Hindlimb muscle (tissue), 1 donor: ENCODE measurements around the gene TEKT5. TPM values are rescaled to one million over a fixed set of nuclear protein-coding genes. Genes with fewer than 3 reads are reported as not detected.

ENCODE experiments used
- DNase-seq: peaks from one replicate; pipeline ENCODE4 v3.0.0-alpha.2; 2013
- polyA plus RNA-seq: library from polyadenylated mRNA; unstranded; fragments of 120-200 nt; gene quantifications from one replicate; pipeline ENCODE4 v1.2.1, GENCODE V29; 2013; ENCODE audit not compliant: insufficient read length

TEKT5 gene
- polyA plus RNA-seq, 1 donor = not detected

DNA sequence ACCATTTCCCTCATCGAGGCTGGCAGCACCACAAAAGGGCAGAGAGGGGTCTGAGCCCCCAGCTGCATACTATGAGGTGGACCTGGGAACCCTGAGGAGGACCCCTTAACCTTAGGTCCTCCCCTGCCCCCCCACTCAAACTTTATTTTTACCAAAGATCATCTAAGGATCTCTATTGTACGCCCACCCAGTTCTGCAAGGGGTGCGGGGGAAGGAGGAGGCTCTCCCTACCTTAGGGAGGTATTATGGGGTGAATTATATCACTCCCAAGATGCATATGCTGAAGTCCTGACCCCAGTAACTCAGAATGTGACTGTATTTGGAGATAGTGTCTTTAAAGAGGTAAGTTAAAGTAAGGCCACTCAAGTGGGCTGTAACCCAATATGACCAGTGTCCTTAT, 87.6 kb downstream of the TEKT5 start:
- no peak for DNase-seq

DNA sequence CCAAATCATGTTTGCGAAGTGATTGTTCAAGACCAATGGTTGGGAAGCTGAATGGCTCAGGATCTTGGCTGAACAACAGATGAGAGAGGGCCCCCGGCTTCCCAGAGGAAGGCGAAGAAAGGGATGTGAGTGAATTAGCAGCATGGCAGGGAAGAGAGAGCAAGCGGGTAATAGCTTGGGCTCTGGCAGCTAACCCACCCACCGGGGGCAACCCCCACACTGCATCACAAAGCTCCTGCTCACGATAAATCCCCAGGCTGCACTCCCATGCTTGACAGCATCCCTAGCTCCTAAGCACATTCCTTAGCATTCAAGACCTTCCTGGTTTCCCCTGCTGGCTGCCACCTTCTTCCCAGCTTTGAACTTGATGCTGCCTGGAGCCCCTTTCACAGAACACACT, 88.1 kb downstream of the TEKT5 start:
- no peak for DNase-seq

DNA sequence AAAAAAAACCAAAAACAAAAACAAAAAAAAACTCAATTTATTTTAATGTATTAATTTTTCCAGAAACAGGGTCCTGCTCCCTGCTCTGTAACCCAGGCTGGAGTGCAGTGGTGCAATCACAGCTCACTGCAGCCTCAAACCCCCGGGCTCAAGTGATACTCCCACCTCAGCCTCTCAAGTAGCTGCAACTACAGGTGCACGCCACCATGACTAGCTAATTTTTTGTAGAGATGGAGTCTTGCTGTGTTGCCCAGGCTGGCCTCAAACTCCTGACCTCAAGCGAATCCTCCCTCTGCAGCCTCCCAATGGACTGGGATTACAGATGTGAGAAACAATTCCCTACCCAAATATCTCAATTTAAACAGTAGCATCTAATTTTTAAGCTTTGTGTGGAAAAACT, 89.1 kb downstream of the TEKT5 start:
- no peak for DNase-seq

- no peak for DNase-seq
These were observed 93.0 kb downstream of the TEKT5 start for GRCh38 chr16:10601444-10602408.

GRCh38 chr16:10600782-10601443, 93.8 kb downstream of the TEKT5 start:
- DNase-seq = no peak

- DNase-seq = no peak
These were observed 95.1 kb downstream of the TEKT5 start for GRCh38 chr16:10599626-10600025.

GRCh38 chr16:10598157-10598556, 96.6 kb downstream of the TEKT5 start:
- no peak for DNase-seq

- DNase-seq = no peak
These were observed 97.5 kb downstream of the TEKT5 start for GRCh38 chr16:10597187-10597601.

DNA sequence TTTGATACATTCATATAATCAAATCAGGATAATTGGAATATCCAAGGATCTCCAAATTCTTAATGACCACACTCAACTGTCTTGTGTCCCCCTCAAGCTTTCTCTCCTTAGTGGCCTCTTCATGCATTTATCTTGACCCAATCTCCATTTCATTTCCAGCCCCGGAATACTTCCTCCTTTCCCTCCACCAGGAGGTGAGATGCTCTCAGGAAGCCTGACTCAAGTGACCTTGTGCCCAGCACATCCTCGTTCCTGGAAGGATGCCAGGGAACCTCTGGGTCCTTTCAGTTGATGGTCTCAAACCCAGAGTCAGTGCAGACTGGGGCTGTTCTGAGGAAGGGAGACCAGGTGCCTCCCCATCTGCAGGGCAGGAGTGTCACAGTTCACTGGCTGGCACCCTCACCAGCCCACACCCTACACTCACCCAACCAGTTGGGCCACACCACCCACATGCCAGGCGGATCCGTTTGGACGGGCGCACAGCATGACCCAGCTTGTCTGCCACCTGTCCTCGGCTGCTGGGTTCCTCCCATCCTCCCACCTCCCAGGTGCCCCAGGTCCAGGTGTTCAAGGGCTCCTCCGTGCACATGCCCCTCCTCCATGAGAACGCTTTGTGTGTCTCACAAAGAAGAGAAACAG, 100.3 kb downstream of the TEKT5 start:
- no peak for DNase-seq

- DNase-seq = no peak
These were observed 102.1 kb downstream of the TEKT5 start for GRCh38 chr16:10592611-10593010.

- DNase-seq = no peak
These were observed 104.4 kb downstream of the TEKT5 start for GRCh38 chr16:10590342-10590741.

GRCh38 chr16:10589109-10589508, 105.6 kb downstream of the TEKT5 start:
- no peak for DNase-seq

GRCh38 chr16:10587622-10588021, 107.1 kb downstream of the TEKT5 start:
- DNase-seq = no peak

GRCh38 chr16:10584981-10585438, 109.7 kb downstream of the TEKT5 start:
- DNase-seq = no peak

- no peak for DNase-seq
These were observed 111.5 kb downstream of the TEKT5 start for GRCh38 chr16:10583269-10583668.

DNA sequence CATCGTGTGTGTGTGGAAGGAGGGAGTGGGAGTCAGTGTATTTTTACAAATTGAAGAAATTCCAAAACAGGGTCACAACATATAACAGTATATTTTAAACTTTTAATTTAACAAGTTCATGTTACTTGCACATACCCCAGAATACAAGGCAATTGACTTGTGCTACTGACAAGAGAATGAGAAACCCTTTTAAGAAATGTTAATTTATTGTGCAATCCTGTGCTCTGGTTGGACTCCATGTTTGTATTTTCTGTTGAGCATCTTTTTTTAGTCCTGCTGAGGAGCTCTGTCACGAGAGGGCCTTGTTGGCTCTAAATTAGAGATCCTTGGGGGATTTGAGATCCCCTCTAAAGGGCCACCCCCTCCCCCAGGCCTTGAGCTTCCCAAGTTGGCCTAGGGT, 113.2 kb downstream of the TEKT5 start:
- no peak for DNase-seq

- DNase-seq = no peak
These were observed 113.9 kb downstream of the TEKT5 start for GRCh38 chr16:10580883-10581247.

- DNase-seq = peak; percentile 89
These were observed 114.5 kb downstream of the TEKT5 start, which contains the start of gene EMP2 for GRCh38 chr16:10579965-10580882. Gene EMP2, minus strand, starts transcription at chr16:10580598. Its CDS starts 32,981 bp downstream, at chr16:10547617.

DNA sequence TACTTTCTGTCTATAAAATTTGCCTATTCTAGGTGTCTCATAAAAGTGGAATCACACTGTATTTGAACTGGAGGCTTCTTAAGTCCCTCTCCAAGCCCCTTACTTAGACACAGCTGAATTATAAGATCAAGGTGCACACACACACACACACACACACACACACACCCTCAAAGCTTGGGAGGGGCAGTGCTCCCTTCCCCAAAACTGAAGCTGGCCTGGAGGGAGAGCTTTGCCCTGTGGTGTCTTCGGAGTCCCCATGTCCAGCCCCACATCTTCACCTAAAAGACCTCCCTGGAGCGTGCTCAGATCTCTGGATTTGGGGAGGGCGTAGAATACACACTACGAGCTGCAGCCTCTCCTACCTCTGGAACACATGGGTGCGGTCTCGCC, 115.2 kb downstream of the TEKT5 start:
- DNase-seq = no peak

GRCh38 chr16:10578474-10579316, 116.0 kb downstream of the TEKT5 start:
- DNase-seq = no peak
